GM15510 (cell line): Measurements from ENCODE around the gene CCNA2.
A peak's percentile ranks its signal among the peaks of the same experiment; 100 is the strongest.

ENCODE experiments used
- POLR2A ChIP-seq: IDR thresholded peaks from 3 replicates; pipeline ENCODE4 v1.6.1; 2011; ENCODE audit warnings: borderline replicate concordance; ENCODE audit not compliant: insufficient read length; ENCODE audit errors: extremely low read depth

The CCNA2 gene

DNA sequence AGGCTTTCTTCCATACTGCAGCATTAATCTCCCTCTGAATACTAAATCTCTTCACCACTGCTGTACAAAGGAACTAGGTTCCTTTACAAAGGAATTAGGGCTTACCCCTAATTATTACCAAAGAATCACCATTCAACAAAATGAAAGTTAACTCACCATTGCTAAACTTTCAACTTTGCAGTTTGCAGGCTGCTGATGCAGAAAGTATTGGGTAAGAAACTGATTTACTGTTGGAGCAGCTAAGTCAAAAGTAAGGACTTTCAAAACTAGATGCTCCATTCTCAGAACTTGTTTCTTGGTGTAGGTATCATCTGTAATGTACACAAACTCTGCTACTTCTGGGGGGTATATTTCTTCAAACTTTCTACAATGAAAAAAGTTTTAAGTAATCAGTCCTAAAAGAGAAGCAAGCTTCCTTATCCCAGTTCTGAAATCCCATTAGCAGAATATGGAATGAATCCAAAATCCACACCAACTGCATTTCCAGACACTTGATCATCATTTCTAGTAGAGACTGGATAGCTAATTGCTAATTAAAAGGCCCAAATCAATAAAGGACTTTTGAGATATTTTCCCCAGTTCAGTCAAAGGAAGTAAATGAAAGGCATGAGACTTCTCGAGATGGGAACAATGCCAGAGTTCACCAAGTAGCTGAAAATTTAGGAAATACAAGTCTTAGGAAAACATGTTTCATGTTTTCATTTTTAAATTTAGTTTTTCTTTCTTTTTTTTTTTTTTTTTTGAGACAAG, 4.3 kb downstream of the CCNA2 start:
- TF ChIP-seq POLR2A, result no peak

DNA sequence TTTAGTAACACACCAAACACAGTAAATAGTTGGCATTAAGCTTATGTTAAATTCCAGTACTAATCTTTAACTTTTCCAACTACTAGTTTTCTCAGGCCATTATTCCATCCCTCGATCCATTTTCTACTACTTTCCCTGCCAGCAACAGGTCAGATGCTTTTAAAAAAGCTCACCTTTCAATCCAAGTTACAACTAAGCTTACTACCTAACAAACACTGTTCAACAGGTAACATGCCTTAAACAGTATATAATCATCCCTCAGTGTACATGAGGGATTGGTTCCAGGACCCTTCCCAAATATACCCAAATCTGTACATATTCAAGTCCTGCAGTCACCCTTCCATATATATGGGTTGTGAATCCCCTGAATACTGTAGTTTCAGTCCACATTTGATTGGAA, 5.5 kb downstream of the CCNA2 start:
- no peak for TF ChIP-seq POLR2A

DNA sequence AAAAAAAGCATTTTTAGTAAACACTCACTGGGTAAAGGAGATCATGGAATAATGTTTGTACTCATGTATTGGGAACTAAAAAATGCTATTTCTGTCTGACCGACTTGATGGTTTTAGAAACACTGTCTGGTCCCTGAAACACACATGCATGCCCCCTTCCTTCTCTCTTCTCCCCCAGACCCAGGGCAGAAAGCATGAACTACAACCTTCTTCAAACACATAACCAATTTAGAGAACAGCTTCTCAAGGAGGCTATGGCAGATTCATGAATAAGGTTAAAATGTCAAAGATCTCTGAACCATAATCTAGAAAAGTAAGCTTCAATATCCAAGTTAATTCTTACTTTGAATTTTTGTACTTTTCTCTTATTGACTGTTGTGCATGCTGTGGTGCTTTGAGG, 6.0 kb downstream of the CCNA2 start:
- TF ChIP-seq POLR2A, result no peak

DNA sequence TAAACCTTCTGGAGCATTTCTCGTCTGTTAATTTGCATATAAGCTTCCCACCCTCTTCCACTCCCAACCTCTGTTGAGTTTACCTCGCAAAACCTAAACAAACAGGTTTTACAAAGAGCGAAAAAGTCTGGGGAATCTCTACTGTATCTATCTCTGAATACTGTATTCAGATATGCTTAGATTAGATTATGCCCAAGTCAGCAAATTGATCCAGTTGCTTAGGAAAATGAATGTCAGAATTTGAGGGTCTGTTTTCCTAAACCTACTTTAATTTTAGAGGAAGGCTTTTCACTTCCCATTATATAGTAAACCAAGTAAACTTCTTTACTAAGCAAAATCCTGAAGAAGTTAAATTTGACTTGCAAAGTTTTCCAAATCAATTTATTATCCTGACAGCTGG, 6.7 kb downstream of the CCNA2 start:
- TF ChIP-seq POLR2A, result no peak

DNA sequence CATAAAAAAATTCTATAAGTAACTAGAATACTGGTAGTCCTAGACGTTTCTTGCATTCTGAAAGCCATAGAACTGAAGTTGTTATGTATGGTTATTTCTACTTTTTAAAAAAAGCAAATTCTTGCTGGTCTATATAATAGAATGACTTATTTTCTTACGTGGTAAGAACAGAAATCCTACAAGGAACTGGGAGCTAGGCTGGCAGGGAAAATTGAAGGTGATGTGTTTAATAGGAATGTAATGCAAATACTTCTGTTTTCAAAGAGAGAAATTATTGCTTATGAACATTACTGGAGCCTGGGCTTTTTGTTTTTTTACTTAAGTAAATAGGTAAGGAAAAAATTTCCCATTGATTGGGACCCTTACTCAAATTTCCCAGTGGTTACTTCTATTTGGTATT, 8.9 kb downstream of the CCNA2 start:
- TF ChIP-seq POLR2A, result no peak

DNA sequence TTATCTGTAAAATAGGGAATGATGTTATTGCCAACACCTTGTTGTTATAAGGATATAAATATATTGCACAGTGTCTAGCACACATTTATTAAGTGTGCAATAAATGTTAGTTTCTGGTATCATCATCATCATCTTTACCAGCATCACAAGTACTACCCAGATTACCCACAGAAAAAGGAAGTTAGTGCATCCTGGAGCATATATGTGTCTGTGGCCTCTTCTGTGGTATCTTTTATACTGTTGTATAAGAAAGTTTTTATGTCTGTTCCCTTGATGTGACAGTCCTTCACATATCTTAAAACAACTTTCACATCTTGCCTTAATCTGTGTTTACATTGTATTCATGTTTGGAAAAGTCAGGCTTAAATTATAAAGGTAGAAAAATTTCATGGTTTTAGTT, 12.6 kb downstream of the CCNA2 start:
- no peak for TF ChIP-seq POLR2A

DNA sequence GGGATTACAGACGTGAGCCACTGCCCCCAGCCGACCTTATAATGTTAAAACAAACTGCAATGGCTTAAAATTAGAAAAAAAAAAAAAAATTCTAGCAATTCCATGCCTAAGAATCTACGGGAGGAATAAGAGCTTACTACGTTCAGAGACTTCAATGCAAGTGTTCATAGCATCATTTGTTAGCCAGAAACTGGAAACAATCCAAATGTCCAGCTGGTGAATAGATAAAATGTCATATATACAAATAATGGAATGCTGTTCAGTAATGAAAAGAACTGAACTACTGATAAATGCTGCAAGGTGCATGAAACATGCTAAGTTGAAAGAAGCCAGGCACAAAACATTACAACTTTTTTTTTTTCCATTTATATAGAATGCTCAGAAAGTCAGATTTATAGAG, 17.3 kb downstream of the CCNA2 start:
- no peak for TF ChIP-seq POLR2A

DNA sequence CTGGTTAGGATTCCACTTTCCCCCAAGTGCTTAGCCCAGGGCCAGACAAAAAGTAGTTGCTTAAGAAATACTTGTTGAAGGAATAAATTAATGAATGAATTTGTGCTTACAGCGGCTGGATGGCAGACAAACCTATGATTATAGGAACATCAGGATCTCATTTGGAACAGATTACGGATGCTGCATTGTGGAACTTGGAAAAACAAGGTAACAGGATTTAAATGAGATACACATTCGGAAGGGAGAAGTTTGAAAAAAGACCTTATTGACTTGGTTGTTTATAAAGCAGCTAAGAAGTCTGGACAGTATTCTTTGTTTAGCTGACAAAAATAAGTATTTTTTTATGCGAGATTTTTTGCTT, 22.0 kb downstream of the CCNA2 start:
- TF ChIP-seq POLR2A, result no peak

DNA sequence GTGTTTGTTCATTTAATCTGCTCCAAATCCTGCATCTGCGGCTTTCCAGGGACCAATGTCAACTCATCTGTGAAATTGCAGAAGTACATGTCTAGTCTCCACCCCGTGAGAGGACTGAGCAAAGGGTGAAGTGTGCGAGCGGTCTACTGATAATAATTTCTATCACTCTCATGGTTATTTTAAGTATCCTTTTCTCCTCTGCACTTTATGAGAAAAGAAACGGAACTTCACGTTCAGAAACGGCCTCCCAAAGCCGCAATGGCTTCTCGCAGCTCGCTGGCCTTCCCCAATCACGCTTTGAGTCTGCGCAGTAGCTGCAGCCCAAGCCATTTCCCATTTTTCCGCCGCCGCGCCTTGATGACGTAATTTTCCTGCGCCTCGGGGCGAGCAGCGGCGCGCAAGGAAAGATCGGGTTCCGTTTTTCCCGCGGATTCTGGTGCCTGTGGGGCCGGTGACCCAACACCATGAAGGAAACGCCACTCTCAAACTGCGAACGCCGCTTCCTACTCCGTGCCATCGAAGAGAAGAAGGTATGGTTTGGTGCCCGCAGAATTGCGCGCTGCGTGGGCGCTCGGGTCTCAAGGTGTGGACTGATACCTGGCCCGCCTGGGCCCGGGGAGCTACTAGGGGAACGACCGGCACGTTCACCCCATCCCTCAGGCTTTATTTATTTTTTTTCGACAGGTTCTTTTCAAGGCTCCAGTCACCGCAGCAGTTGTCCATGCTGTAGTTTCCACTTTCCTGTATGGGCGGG, 22.5 kb downstream of the CCNA2 start, which contains the start of gene EXOSC9:
Gene EXOSC9 (plus strand): TSS at position 363 of the 754 bp plus-strand sequence. CDS start 102 bp downstream, at position 465.
- peak; percentile 79 for TF ChIP-seq POLR2A

DNA sequence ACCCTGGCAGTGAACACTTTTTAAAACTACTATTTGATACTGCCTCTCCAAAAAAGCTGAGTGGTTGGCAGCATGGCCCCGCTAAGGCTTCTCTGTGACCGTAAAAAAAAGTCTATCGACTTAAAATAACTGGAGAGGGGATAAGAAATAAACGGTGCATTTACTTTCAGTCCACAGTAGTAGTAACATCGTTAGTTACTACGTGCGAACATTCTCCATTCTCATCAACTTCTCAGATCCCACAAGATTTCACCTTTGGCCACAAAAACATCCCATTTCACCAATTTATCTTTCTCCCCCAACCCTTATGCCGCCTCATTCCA, 23.1 kb downstream of the CCNA2 start:
- no peak for TF ChIP-seq POLR2A

DNA sequence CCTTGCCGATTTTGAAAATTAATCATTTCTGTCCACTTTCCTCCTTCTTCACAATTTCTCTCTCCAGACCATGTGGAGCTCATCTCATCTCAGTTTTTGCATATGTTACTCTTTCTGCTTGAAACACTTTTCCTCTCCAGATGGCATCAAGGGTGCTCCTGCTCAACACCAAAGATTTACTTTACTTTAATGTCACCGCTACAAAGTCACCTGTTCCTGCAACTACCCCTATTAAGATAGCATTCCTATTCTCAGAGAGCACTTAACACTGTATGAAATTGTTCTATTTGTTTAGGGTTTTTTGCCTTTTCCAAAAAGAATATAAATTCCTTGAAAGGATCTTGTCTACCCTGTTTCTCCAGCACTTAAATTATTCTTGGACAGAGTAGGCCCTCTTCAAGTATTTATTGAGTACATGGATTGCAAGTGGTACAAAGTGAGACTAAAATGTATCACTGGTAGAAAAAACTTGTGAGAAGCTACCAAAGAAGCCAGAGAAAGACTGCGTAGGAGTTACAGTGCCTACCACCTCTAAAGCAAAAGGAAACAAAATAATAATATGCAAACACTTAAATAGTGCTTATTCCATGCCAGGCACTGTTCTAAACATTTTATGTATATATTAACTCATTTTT, 23.7 kb downstream of the CCNA2 start:
- TF ChIP-seq POLR2A, result no peak

DNA sequence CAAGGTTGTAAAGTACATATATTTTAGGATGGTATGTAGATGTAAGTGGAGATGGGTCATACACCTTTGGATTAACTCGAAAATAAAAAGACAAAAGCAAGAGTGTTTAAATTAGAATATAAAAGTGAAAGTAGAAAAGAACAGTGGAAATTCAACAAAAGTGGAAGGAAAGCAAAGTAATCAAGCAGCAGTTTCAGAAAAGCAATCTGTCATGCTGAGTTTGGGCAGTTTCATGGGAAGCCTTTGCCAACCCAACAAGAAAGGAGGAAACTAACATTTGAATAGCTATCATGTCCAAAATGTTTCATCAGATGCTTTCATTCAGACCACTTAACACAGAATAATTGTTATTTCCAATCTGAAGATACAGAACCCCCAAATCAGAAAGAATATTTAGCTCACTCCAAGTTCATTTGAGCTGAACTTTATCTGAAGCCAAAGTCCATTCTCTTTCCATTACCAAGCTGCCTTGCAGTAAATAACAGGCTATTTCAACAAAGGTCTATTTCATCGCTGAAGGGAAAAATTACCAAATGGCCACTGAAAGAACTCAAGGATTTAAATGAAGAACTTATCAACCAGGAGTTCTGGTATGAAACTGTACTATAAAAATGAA, 24.4 kb downstream of the CCNA2 start:
- TF ChIP-seq POLR2A, result no peak

DNA sequence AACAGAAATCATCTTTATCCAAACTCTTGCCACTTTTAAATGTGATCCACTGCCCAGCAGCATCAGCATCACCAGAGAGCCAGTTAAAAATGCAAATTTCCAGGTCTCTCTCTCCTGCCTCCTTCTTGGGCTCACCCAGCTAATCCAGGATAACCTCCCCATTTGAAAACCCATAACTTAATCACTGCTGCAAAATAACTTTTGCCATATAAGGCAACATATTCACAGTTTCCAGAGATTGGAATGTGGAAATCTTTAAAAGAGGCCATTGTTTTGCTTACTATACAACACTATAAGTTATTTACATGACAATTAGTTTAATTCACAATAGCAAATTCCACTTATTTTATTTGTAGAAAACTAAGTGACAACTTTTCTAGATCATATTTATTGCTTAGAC, 27.4 kb downstream of the CCNA2 start:
- TF ChIP-seq POLR2A, result no peak

DNA sequence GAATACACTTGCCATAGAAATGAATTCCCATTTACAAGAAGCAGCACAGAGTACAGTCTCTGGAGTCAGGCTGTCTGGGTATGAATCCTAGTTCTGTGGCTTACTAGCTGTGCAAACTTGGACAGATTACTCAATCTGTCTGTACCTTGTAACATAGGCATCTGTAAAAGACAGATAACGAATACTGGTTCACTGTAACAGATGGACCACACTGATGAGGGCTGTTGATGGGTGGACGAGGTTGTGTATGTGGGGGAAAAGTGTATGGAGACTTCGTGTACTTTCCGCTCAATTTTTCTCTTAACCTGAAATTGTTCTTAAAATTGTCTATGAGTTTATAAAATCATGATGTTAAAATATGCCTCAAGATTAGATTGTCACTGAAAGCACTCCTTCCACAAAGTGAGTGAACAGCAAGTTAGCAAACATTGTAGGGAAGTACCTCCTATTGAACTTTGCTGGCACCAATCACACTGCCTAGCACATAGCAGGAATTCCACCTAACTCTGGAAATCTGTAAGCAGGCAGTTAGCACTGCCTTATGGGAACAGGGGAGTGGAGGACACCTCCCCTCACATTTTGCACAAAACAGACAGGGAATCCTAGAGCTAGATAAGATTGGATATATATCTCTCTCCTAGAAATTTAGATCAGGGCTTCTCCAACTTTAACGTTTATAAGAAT, 29.0 kb downstream of the CCNA2 start:
- TF ChIP-seq POLR2A, result no peak

DNA sequence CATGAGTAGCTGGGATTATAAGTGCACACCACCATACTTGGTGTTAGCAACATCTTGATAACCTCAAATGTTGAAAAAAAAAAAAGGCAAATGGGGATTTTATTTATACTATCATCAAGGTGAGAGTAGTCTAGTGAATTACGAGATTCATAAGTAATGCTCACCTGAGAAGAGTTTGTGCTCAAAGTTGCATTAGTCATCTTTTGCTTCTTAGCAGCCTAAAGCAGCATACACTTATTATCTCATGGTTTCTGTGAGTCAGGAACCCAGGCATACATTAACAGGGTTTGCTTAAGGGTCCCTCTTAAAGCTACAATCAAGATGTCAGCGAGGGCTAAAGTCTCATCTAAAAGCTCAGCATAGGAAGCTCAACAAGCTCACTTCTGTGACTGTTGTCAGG, 30.7 kb downstream of the CCNA2 start:
- TF ChIP-seq POLR2A, result no peak
